Tibial artery (tissue), 4 donors: ENCODE measurements around the gene STRIP2.

Experiments used
- DNase-seq, 2 donors: peaks; one replicate each; pipeline ENCODE4 v3.0.0-alpha.2; 2019
- H3K27ac ChIP-seq, 2 donors: fragments of 200-600 bp; sonication (generic) in 1 of 2; 1 replicate in 1 of 2; 2 replicates in 1 of 2; pipeline ENCODE4 v1.5.1; 2018 to 2019; ENCODE audit warnings: mild to moderate bottlenecking in 1 of 2
- H3K27me3 ChIP-seq, 2 donors: fragments of 200-600 bp; sonication (generic) in 1 of 2; one replicate each; pipeline versions ENCODE4 v1.5.1 to v1.6.0; 2016 to 2019
- H3K36me3 ChIP-seq, 3 donors: fragments of 200-600 bp; sonication (generic) in 2 of 3; one replicate each; pipeline ENCODE4 v1.5.1; 2016 to 2019; ENCODE audit warnings: mild to moderate bottlenecking in 2 of 3
- H3K4me1 ChIP-seq, 4 donors: fragments of 200-600 bp; sonication (generic) in 2 of 4; 1 replicate in 3 of 4; 2 replicates in 1 of 4; pipeline ENCODE4 v1.5.1; 2016 to 2019
- H3K4me3 ChIP-seq, 2 donors: fragments of 200-600 bp; sonication (generic) in 1 of 2; 1 replicate in 1 of 2; 2 replicates in 1 of 2; pipeline ENCODE4 v1.5.1; 2018 to 2019; ENCODE audit warnings: mild to moderate bottlenecking in 2 of 2
- H3K9me3 ChIP-seq, 3 donors: fragments of 200-600 bp; sonication (generic) in 1 of 3; one replicate each; pipeline ENCODE4 v1.5.1; 2016 to 2019
- CTCF ChIP-seq, 2 experiments: fragments of 200-600 bp in 1 of 2; fragments of 450-650 bp in 1 of 2; IDR thresholded peaks; one replicate each; pipeline ENCODE4 v1.5.1; 2017 to 2019; ENCODE audit warnings: antibody characterized with exemption in 2 of 2, mild to moderate bottlenecking in 1 of 2, moderate library complexity in 1 of 2
- intact Hi-C: fragments of 100-400 bp; cut with DNase I; formaldehyde crosslinking; loops from one replicate; pipeline ENCODE4 v1.15.0; 2023; ENCODE audit warnings: low total_unique reads

Gene STRIP2

GRCh38 chr7:129482781-129483180 is 48.5 kb downstream of the STRIP2 start:
- Histone ChIP-seq H3K36me3 (no peaks in the 10 kb centered on the region), H3K4me1 (no peaks in the 10 kb centered on the region), H3K4me3 (no peak overlapping the region), H3K27me3 (no peaks in the 10 kb centered on the region), H3K9me3 (no peaks in the 10 kb centered on the region), H3K27ac (no peak overlapping the region)
- intact Hi-C loops, result no loop called here
- DNase-seq, result no peak
- no peak for TF ChIP-seq CTCF (IDR thresholded peaks at IDR 0.05)

- no peak overlapping the region for H3K4me3 ChIP-seq
- no peaks in the 10 kb centered on the region for H3K4me1 ChIP-seq
- H3K27me3 ChIP-seq, result peaks cover 0 to 3% of the 10 kb centered on the region in 2 donors
- intact Hi-C loops, result no loop called here
- no peak for TF ChIP-seq CTCF (IDR thresholded peaks at IDR 0.05)
- DNase-seq, result no peak
- no peak overlapping the region for H3K27ac ChIP-seq
- H3K36me3 ChIP-seq, result no peaks in the 10 kb centered on the region
- no peaks in the 10 kb centered on the region for H3K9me3 ChIP-seq
Measured at GRCh38 chr7:129489491-129489890, 55.3 kb downstream of the STRIP2 start.

- DNase-seq, result no peak
- TF ChIP-seq CTCF (IDR thresholded peaks at IDR 0.05), result no peak
- intact Hi-C loops, result no loop called here
- Histone ChIP-seq H3K36me3 (no peaks in the 10 kb centered on the region), H3K27ac (no peak overlapping the region), H3K4me3 (no peak overlapping the region), H3K27me3 (peaks cover 0 to 3% of the 10 kb centered on the region in 2 donors), H3K4me1 (no peaks in the 10 kb centered on the region), H3K9me3 (no peaks in the 10 kb centered on the region)
Measured at GRCh38 chr7:129492391-129492790, 58.2 kb downstream of the STRIP2 start.

- TF ChIP-seq CTCF (IDR thresholded peaks at IDR 0.05), result no peak
- intact Hi-C loops, result no loop called here
- H3K4me3 ChIP-seq, result no peak overlapping the region
- no peaks in the 10 kb centered on the region for H3K4me1 ChIP-seq
- H3K27ac ChIP-seq, result no peak overlapping the region
- DNase-seq, result no peak
- no peaks in the 10 kb centered on the region for H3K9me3 ChIP-seq
- H3K27me3 ChIP-seq, result peaks cover 0 to 3% of the 10 kb centered on the region in 2 donors
- H3K36me3 ChIP-seq, result no peaks in the 10 kb centered on the region
Measured at GRCh38 chr7:129493555-129493954, 59.3 kb downstream of the STRIP2 start.

- Histone ChIP-seq H3K27ac (no peak overlapping the region), H3K36me3 (no peaks in the 10 kb centered on the region), H3K9me3 (no peaks in the 10 kb centered on the region), H3K4me1 (no peaks in the 10 kb centered on the region), H3K27me3 (peaks cover 0 to 3% of the 10 kb centered on the region in 2 donors), H3K4me3 (no peak overlapping the region)
- intact Hi-C loops, result no loop called here
- no peak for TF ChIP-seq CTCF (IDR thresholded peaks at IDR 0.05)
- DNase-seq, result no peak
Measured at GRCh38 chr7:129494041-129494440, 59.8 kb downstream of the STRIP2 start.

GRCh38 chr7:129495987-129496386 is 61.8 kb downstream of the STRIP2 start:
- intact Hi-C loops, result no loop called here
- H3K9me3 ChIP-seq, result no peaks in the 10 kb centered on the region
- H3K36me3 ChIP-seq, result no peaks in the 10 kb centered on the region
- no peak for DNase-seq
- H3K27ac ChIP-seq, result no peak overlapping the region
- no peak overlapping the region for H3K4me3 ChIP-seq
- peaks cover 0 to 12% of the 10 kb centered on the region in 2 donors for H3K27me3 ChIP-seq
- no peak for TF ChIP-seq CTCF (IDR thresholded peaks at IDR 0.05)
- H3K4me1 ChIP-seq, result no peaks in the 10 kb centered on the region
